CD4-positive, alpha-beta T cell treated with Interferon gamma for 1 hour (primary cell): ENCODE results near the gene TIMM9.
A peak's percentile ranks its signal among the peaks of the same experiment; 100 is the strongest.
"Not testable (repeated sequence)": the region's sequence is repeated elsewhere in the genome, so short reads cannot be mapped to it uniquely, and the experiment has no call there.

Experiments
- DNase-seq: peaks from one replicate; pipeline ENCODE4 v3.0.0-alpha.2; 2020

Gene TIMM9

GRCh38 chr14:58427281-58428117 is at the start of gene TIMM9, which contains the start of gene KIAA0586:
Gene TIMM9 (minus strand): TSS chr14:58427531. CDS start chr14:58411945, 15,586 bp downstream.
Gene KIAA0586 (plus strand): TSS chr14:58427719. CDS start chr14:58428265, 546 bp downstream.
- DNase-seq: peak; percentile 98

- no peak for DNase-seq
Measured at GRCh38 chr14:58476320-58476719, 49.0 kb upstream of the TIMM9 start.

- DNase-seq: no peak
Measured at GRCh38 chr14:58469309-58469708, 42.0 kb upstream of the TIMM9 start.

- no peak for DNase-seq
Measured at GRCh38 chr14:58467575-58467974, 40.2 kb upstream of the TIMM9 start.

- no peak for DNase-seq
Measured at GRCh38 chr14:58466459-58466858, 39.1 kb upstream of the TIMM9 start.

GRCh38 chr14:58465421-58465820 is 38.1 kb upstream of the TIMM9 start:
- no peak for DNase-seq

GRCh38 chr14:58464652-58465051 is 37.3 kb upstream of the TIMM9 start:
- no peak for DNase-seq

- no peak for DNase-seq
Measured at GRCh38 chr14:58463147-58463546, 35.8 kb upstream of the TIMM9 start.

- DNase-seq: no peak
Measured at GRCh38 chr14:58460772-58461171, 33.4 kb upstream of the TIMM9 start.

- no peak for DNase-seq
Measured at GRCh38 chr14:58455593-58456265, 28.4 kb upstream of the TIMM9 start.

GRCh38 chr14:58444627-58445026 is 17.3 kb upstream of the TIMM9 start:
- DNase-seq: no peak

GRCh38 chr14:58439476-58439875 is 12.1 kb upstream of the TIMM9 start:
- no peak for DNase-seq

- DNase-seq: no peak
Measured at GRCh38 chr14:58430156-58430555, 2.8 kb upstream of the TIMM9 start.

GRCh38 chr14:58428118-58428683 is 870 bp upstream of the TIMM9 start:
- DNase-seq: no peak

- peak; percentile 44 for DNase-seq
Measured at GRCh38 chr14:58426670-58427280, 556 bp downstream of the TIMM9 start.

GRCh38 chr14:58416934-58417333 is 10.4 kb downstream of the TIMM9 start:
- DNase-seq: not testable (repeated sequence)

- DNase-seq: no peak
Measured at GRCh38 chr14:58415636-58416547, 11.4 kb downstream of the TIMM9 start.

GRCh38 chr14:58414845-58415244 is 12.5 kb downstream of the TIMM9 start:
- DNase-seq: no peak

- DNase-seq: no peak
Measured at GRCh38 chr14:58408681-58409215, 18.6 kb downstream of the TIMM9 start.

GRCh38 chr14:58401587-58401986 is 25.7 kb downstream of the TIMM9 start:
- DNase-seq: no peak

- no peak for DNase-seq
Measured at GRCh38 chr14:58398895-58399294, 28.4 kb downstream of the TIMM9 start.

- no peak for DNase-seq
Measured at GRCh38 chr14:58398495-58398894, 28.8 kb downstream of the TIMM9 start.
